ENCODE measurements around the gene CLDN1.

CLDN1 gene

GRCh38 chr3:190345878-190346277, 23.6 kb upstream of the CLDN1 start:
- peak overlapping the region; percentile 65 for H3K27ac ChIP-seq
- TF ChIP-seq CTCF (IDR thresholded peaks at IDR 0.05), result no peak

GRCh38 chr3:190345027-190345821, 23.0 kb upstream of the CLDN1 start:
- peak overlapping the region; percentile 65 for H3K27ac ChIP-seq
- TF ChIP-seq ZFX (IDR thresholded peaks at IDR 0.05; ENCODE audit: borderline replicate concordance) (no peak), CTCF (IDR thresholded peaks at IDR 0.05) (no peak)

GRCh38 chr3:190340071-190340470, 17.8 kb upstream of the CLDN1 start:
- no peak for TF ChIP-seq CTCF (IDR thresholded peaks at IDR 0.05)
- no peak for TF ChIP-seq ZFX (IDR thresholded peaks at IDR 0.05; ENCODE audit: borderline replicate concordance)
- no peak overlapping the region for H3K27ac ChIP-seq

GRCh38 chr3:190339130-190339529, 16.9 kb upstream of the CLDN1 start:
- no peak overlapping the region for H3K27ac ChIP-seq
- TF ChIP-seq CTCF (IDR thresholded peaks at IDR 0.05), result no peak
- TF ChIP-seq ZFX (IDR thresholded peaks at IDR 0.05; ENCODE audit: borderline replicate concordance), result no peak

GRCh38 chr3:190338717-190339116, 16.5 kb upstream of the CLDN1 start:
- TF ChIP-seq CTCF (IDR thresholded peaks at IDR 0.05) (no peak), ZFX (IDR thresholded peaks at IDR 0.05; ENCODE audit: borderline replicate concordance) (no peak)
- no peak overlapping the region for H3K27ac ChIP-seq

- no peak overlapping the region for H3K27ac ChIP-seq
- TF ChIP-seq CTCF (IDR thresholded peaks at IDR 0.05) (no peak), ZFX (IDR thresholded peaks at IDR 0.05; ENCODE audit: borderline replicate concordance) (no peak)
Observed at GRCh38 chr3:190337301-190337700, 15.1 kb upstream of the CLDN1 start.

GRCh38 chr3:190336516-190337189, 14.4 kb upstream of the CLDN1 start:
- no peak overlapping the region for H3K27ac ChIP-seq
- TF ChIP-seq CTCF (IDR thresholded peaks at IDR 0.05) (no peak), ZFX (IDR thresholded peaks at IDR 0.05; ENCODE audit: borderline replicate concordance) (no peak)
